OCI-LY1 (cell line): ENCODE data around the gene DYDC2.

Source experiments
- EZH2 ChIP-seq: fragments of 200-600 bp; sonication (generic), shearing (Covaris generic); IDR thresholded peaks from 2 replicates; pipeline ENCODE4 v1.8.0; 2017; ENCODE audit warnings: borderline replicate concordance, mixed run types, mild to moderate bottlenecking, antibody characterized with exemption, low read length, moderate library complexity, mixed read lengths
- TF ChIP-seq, protein P1 (sequence below): fragments of 200-600 bp; sonication (generic), shearing (Covaris generic); IDR thresholded peaks from 2 replicates; pipeline ENCODE4 v1.5.1; 2017; ENCODE audit warnings: mild to moderate bottlenecking, antibody characterized with exemption, low read length, moderate library complexity, mixed read lengths

DNA sequence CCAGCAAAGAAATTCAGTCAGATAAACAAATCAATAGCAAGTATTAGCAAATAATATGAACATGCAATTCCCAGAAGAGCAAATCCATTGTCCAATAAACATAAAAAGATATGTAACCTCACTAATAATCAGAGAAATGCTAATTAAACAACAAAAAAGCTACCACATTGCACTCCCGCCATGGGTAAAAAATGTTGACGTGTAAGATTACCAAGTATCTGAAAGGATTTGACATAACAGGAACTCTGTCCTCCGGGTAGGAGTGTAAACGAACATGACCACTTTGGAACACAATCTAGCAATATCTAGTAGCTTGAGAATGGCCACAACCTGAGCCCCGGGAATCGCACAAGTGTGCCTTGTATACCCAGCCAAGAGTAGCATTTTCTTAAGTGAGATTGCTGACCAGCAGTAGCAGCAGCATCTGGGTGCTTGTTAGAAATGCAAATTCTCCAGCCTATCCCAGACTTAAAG is 31.7 kb upstream of the DYDC2 start:
- TF ChIP-seq, protein P1, sequence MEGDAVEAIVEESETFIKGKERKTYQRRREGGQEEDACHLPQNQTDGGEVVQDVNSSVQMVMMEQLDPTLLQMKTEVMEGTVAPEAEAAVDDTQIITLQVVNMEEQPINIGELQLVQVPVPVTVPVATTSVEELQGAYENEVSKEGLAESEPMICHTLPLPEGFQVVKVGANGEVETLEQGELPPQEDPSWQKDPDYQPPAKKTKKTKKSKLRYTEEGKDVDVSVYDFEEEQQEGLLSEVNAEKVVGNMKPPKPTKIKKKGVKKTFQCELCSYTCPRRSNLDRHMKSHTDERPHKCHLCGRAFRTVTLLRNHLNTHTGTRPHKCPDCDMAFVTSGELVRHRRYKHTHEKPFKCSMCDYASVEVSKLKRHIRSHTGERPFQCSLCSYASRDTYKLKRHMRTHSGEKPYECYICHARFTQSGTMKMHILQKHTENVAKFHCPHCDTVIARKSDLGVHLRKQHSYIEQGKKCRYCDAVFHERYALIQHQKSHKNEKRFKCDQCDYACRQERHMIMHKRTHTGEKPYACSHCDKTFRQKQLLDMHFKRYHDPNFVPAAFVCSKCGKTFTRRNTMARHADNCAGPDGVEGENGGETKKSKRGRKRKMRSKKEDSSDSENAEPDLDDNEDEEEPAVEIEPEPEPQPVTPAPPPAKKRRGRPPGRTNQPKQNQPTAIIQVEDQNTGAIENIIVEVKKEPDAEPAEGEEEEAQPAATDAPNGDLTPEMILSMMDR: no peak
- no peak for TF ChIP-seq EZH2
